Lower leg skin (tissue), 3 donors: ENCODE results near the gene KCNMA1.

ENCODE experiments used
- CTCF ChIP-seq, 3 donors: fragments of 450-650 bp; IDR thresholded peaks; one replicate each; pipeline ENCODE4 v1.5.1; 2016; ENCODE audit warnings: antibody characterized with exemption in 3 of 3, mild to moderate bottlenecking in 3 of 3, moderate library complexity in 2 of 3
- POLR2A ChIP-seq, 2 donors: fragments of 450-650 bp; IDR thresholded peaks; one replicate each; pipeline ENCODE4 v1.6.1; 2016 to 2017; ENCODE audit warnings: antibody characterized with exemption in 2 of 2, mild to moderate bottlenecking in 1 of 2, moderate library complexity in 1 of 2

GRCh38 chr10:77529050-77529576 is 108.5 kb downstream of the KCNMA1 start:
- TF ChIP-seq CTCF (IDR thresholded peaks at IDR 0.05) (no peak), POLR2A (IDR thresholded peaks at IDR 0.05) (no peak)
